MM.1S (cell line): ENCODE data around the gene TMEM97.

ENCODE experiments used
- CTCF ChIP-seq: fragments of 300-600 bp; sonication (generic); IDR thresholded peaks from 2 replicates; pipeline ENCODE4 v1.5.1; 2016; ENCODE audit warnings: antibody characterized with exemption, low read length, mixed read lengths
- EZH2phosphoT487 ChIP-seq: fragments of 300-600 bp; sonication (generic); IDR thresholded peaks from 2 replicates; pipeline ENCODE4 v1.6.1; 2018; ENCODE audit warnings: antibody characterized with exemption, low read length

GRCh38 chr17:28372203-28372944, 53.4 kb downstream of the TMEM97 start:
- TF ChIP-seq CTCF (no peak), EZH2phosphoT487 (no peak)
